ENCODE data around the gene WNT11.

The WNT11 gene

DNA sequence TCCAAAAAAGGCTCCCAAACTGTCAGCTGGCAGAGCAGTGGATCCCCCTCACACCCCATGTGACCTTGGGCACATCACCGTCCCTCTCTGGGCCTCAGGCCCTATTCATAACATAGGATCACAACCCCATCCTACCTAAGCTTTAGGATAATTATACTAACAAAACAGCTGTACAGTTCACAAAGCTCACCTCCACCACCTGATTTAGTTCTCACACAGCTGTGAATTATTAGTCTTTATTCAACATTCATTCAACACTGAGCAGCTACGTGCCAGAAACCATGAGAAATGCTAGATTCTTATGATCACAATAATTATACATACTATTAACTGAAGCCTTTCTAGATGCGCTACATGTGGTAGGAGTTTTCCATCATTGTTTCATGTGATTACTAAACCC, 9.5 kb downstream of the WNT11 start:
- TF ChIP-seq, protein P1, sequence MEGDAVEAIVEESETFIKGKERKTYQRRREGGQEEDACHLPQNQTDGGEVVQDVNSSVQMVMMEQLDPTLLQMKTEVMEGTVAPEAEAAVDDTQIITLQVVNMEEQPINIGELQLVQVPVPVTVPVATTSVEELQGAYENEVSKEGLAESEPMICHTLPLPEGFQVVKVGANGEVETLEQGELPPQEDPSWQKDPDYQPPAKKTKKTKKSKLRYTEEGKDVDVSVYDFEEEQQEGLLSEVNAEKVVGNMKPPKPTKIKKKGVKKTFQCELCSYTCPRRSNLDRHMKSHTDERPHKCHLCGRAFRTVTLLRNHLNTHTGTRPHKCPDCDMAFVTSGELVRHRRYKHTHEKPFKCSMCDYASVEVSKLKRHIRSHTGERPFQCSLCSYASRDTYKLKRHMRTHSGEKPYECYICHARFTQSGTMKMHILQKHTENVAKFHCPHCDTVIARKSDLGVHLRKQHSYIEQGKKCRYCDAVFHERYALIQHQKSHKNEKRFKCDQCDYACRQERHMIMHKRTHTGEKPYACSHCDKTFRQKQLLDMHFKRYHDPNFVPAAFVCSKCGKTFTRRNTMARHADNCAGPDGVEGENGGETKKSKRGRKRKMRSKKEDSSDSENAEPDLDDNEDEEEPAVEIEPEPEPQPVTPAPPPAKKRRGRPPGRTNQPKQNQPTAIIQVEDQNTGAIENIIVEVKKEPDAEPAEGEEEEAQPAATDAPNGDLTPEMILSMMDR (conservative IDR thresholded peaks at IDR 0.05), result no peak
- no peak overlapping the region for H3K27ac ChIP-seq

DNA sequence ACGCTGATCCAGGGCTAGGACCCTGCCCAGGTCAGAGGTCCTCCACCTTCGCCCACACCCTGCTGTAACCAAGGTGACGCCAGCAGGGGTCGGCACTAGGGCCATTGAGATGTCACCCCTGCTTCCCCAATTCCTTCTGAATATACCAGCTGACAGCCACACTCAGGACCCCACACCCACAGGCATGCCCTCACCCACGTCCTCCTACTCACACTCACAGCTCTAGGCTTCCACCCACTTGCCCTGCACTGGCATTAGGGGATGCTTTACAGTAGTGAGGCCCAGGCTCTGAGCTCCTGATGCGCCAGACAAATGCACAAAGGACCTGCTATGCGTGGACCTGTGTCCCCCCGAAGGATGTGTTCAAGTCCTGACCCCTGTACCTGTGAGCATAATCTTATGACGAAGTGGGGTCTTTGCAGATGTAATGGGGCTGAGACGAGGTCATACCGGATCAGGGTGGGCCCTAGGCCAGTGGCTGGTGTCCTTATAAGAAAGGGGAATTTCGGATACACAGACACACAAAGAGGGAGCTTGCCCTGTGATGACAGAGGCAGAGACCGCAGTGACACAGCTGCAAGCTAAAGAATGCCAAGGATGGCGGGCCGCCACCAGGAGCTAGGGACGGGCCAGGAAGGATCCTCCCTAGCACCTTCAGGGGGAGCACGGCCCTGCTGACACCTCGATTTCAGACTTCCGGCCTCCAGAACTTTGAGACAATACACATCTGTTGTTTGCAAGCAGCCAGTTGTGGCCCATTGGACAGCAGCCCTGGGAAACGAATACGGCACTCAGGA, 11.2 kb downstream of the WNT11 start:
- TF ChIP-seq, protein P1 (conservative IDR thresholded peaks at IDR 0.05), result no peak
- no peak overlapping the region for H3K27ac ChIP-seq

DNA sequence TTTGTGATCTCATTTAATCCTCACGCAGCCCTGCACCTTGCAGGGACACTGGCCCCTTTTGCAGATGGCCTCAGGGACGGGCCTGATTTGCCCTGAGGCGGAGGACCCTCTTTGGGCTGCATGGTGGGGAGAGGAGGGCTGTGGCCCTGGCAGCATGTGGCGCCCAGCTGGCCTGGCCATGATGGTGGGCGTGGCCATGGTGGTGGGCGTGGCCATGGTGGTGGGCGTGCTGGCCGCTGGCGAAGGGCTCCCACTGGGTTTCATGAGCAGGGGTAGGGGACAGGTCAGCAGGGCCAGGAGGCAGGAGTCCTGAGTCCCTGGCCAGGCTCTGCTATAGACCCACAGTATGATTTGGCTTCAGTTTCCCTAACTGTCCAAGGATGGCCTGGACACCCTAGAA, 13.1 kb downstream of the WNT11 start:
- no peak overlapping the region for H3K27ac ChIP-seq
- TF ChIP-seq, protein P1 (conservative IDR thresholded peaks at IDR 0.05), result no peak

GRCh38 chr11:76190376-76190775, 15.9 kb downstream of the WNT11 start:
- TF ChIP-seq, protein P1 (conservative IDR thresholded peaks at IDR 0.05), result no peak
- no peak overlapping the region for H3K27ac ChIP-seq

GRCh38 chr11:76189682-76190081, 16.6 kb downstream of the WNT11 start:
- TF ChIP-seq, protein P1 (conservative IDR thresholded peaks at IDR 0.05), result no peak
- H3K27ac ChIP-seq, result no peak overlapping the region

- TF ChIP-seq, protein P1 (conservative IDR thresholded peaks at IDR 0.05), result no peak
- H3K27ac ChIP-seq, result no peak overlapping the region
Observed at GRCh38 chr11:76188873-76189272, 17.4 kb downstream of the WNT11 start.

DNA sequence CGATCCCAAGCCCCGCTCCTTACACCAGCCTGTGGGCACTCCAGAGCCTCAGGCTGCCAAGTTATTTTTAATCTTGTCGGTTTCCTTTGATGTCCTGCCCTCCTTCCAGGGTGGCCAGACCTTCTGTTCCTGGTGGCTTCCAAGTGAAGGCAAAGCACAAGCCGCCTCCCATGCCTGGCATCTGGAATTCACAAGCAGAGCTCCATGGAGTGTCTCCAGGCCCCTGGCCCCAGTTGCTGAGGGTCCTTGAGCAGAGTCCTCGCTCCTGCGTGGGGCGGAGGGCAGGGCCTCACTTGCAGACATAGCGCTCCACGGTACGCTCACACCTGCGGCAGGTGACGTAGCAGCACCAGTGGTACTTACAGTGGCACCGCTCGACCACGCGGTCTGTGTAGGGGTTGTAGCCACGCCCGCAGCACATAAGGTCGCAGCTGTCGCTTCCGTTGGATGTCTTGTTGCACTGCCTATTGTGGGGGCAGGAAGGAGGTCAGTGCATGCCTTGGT, 19.5 kb downstream of the WNT11 start:
- TF ChIP-seq, protein P1 (conservative IDR thresholded peaks at IDR 0.05), result no peak
- no peak overlapping the region for H3K27ac ChIP-seq

Measured in VCaP (cell line).